Ovary (tissue), 9 donors: Measurements from ENCODE around the gene SETD7. TPM values are rescaled to one million over a fixed set of nuclear protein-coding genes. Genes with fewer than 3 reads are reported as not detected.

ENCODE experiments used
- DNase-seq, 5 donors: peaks; one replicate each; pipeline ENCODE4 v3.0.0-alpha.2; 2019 to 2020
- H3K27ac ChIP-seq, 2 donors: fragments of 200-600 bp; one replicate each; pipeline versions ENCODE4 v1.5.1 to v1.8.0; 2019 to 2022
- H3K27me3 ChIP-seq: fragments of 200-600 bp; one replicate; pipeline ENCODE4 v1.8.0; 2022
- H3K36me3 ChIP-seq: fragments of 200-600 bp; sonication (generic); one replicate; pipeline ENCODE4 v1.5.1; 2019
- H3K4me1 ChIP-seq: one replicate; pipeline ENCODE4 v1.8.1; 2013; ENCODE audit warnings: mild to moderate bottlenecking, moderate library complexity; ENCODE audit not compliant: insufficient read depth
- H3K4me3 ChIP-seq: fragments of 200-600 bp; sonication (generic); one replicate; pipeline ENCODE4 v1.5.1; 2017
- H3K9me3 ChIP-seq, 2 donors: fragments of 200-600 bp in 1 of 2; sonication (generic) in 1 of 2; one replicate each; pipeline versions ENCODE4 v1.5.1 to v1.8.1; 2013 to 2019; ENCODE audit warnings: mild to moderate bottlenecking in 1 of 2, moderate library complexity in 1 of 2
- CTCF ChIP-seq, 3 donors: fragments of 450-650 bp in 2 of 3; fragments of 200-600 bp in 1 of 3; IDR thresholded peaks; one replicate each; pipeline versions ENCODE4 v1.5.1 to v1.8.0; 2016 to 2022; ENCODE audit warnings: antibody characterized with exemption in 3 of 3, mild to moderate bottlenecking in 1 of 3
- EP300 ChIP-seq: sonication (generic); formaldehyde crosslinking; IDR thresholded peaks from one replicate; pipeline ENCODE4 v1.6.1; 2017; ENCODE audit warnings: antibody characterized with exemption
- POLR2A ChIP-seq: fragments of 450-650 bp; IDR thresholded peaks from one replicate; pipeline ENCODE4 v1.6.1; 2017; ENCODE audit warnings: antibody characterized with exemption, mild to moderate bottlenecking, moderate library complexity
- WGBS, 3 donors: extraction: QIAGEN DNeasy Blood & Tissue Kit in 1 of 3; methylation state at CpG; one replicate each; pipeline versions ENCODE4 v1.1.5 to v1.1.7; 2013 to 2017; 5-methylcytosine and 5-hydroxymethylcytosine counted together
- intact Hi-C, 4 donors: fragments of 100-400 bp; cut with DNase I; formaldehyde crosslinking; loops; one replicate each; pipeline versions ENCODE4 v1.11.0 to v1.15.1; 2022 to 2023
- polyA plus RNA-seq, 2 donors: library from polyadenylated mRNA; stranded (reverse); fragments of 200-250 nt in 1 of 2; fragments of 350-450 nt in 1 of 2; fragmentation: Illumina TruSeq in 1 of 2; extraction: RNeasy Lipid Tissue Mini Kit (QIAGEN cat#74804) in 1 of 2; gene quantifications; one replicate each; pipeline ENCODE4 v1.2.3, GENCODE V29; 2013 to 2014
- total RNA-seq, 7 donors: library from RNA; depleted of rRNA in 2 of 7; stranded (reverse); fragments of >200 nt in 2 of 7; fragmentation: NEBNext Ultra II Directional in 3 of 7; extraction: Animal tissue kit (Norgen Biotek cat#: 25700) in 3 of 7; gene quantifications; one replicate each; pipeline versions ENCODE4 v1.1.0 to v1.2.4, GENCODE V29; 2016 to 2023
- donor health status: DM: no; HTN: no; CAD: no; lungs with moderate emphysema.
- donor health status: DM: no; HTN: no; CAD: no.
- donor health status: Bipolar disorder and iron deficiency.
- donor health status: DM: yes; HTN: yes; CAD: no.
- donor health status: DM: no; HTN: no; CAD: no.
- donor health status: DM: yes; HTN: yes; CAD: no.

Gene SETD7
- total and polyA plus RNA-seq, 9 donors, result 14.3 to 52.4 (median 32.8) TPM

- DNase-seq, result no peak
- Histone ChIP-seq H3K27me3 (no peaks in the 10 kb centered on the region), H3K36me3 (no peaks in the 10 kb centered on the region), H3K9me3 (no peaks in the 10 kb centered on the region), H3K27ac (no peak overlapping the region), H3K4me3 (no peak overlapping the region), H3K4me1 (peaks cover 2% of the 10 kb centered on the region)
- TF ChIP-seq CTCF (IDR thresholded peaks at IDR 0.05), result no peak
- no peak for TF ChIP-seq POLR2A
- no peak for TF ChIP-seq EP300
- 71 to 80% (median 78%) methylated on average over 5 of the region's 5 CpGs for WGBS, 3 donors
- intact Hi-C loops, result no loop called here
These were observed 94.9 kb downstream of the SETD7 start for GRCh38 chr4:139461022-139461628.

GRCh38 chr4:139460565-139460964, 95.5 kb downstream of the SETD7 start:
- no peak for DNase-seq
- H3K27ac ChIP-seq, result no peak overlapping the region

GRCh38 chr4:139458999-139459398, 97.0 kb downstream of the SETD7 start:
- Histone ChIP-seq H3K9me3 (no peaks in the 10 kb centered on the region), H3K27me3 (no peaks in the 10 kb centered on the region), H3K27ac (no peak overlapping the region), H3K4me1 (peaks cover 7% of the 10 kb centered on the region), H3K36me3 (no peaks in the 10 kb centered on the region), H3K4me3 (no peak overlapping the region)
- intact Hi-C loops, result loop anchor here in 1 of 4 donors (10.0 kb wide), 1 partner anchor 154 kb away; the partner anchor contains the start of genes NAA15 and NDUFC1
- no peak for DNase-seq
- 80 to 87% (median 86%) methylated on average over 3 of the region's 3 CpGs for WGBS, 3 donors
- TF ChIP-seq EP300 (no peak), POLR2A (no peak), CTCF (IDR thresholded peaks at IDR 0.05) (no peak)

More at GRCh38 chr4:139460565-139460964, 95.5 kb downstream of the SETD7 start:
- TF ChIP-seq CTCF (IDR thresholded peaks at IDR 0.05), result no peak
- no peak for TF ChIP-seq EP300
- TF ChIP-seq POLR2A, result no peak
- Histone ChIP-seq H3K4me1 (peaks cover 4% of the 10 kb centered on the region), H3K4me3 (no peak overlapping the region), H3K27me3 (no peaks in the 10 kb centered on the region), H3K36me3 (no peaks in the 10 kb centered on the region), H3K9me3 (no peaks in the 10 kb centered on the region)
- WGBS, 3 donors, result 91 to 96% (median 96%) methylated on average over 3 of the region's 3 CpGs
- intact Hi-C loops, result no loop called here

GRCh38 chr4:139458543-139458942, 97.5 kb downstream of the SETD7 start:
- intact Hi-C loops, result loop anchor here in 1 of 4 donors (10.0 kb wide), 1 partner anchor 154 kb away; the partner anchor contains the start of genes NAA15 and NDUFC1
- Histone ChIP-seq H3K36me3 (no peaks in the 10 kb centered on the region), H3K9me3 (no peaks in the 10 kb centered on the region), H3K27ac (no peak overlapping the region), H3K4me3 (no peak overlapping the region), H3K27me3 (no peaks in the 10 kb centered on the region), H3K4me1 (peaks cover 7% of the 10 kb centered on the region)
- WGBS, 3 donors, result 91 to 98% (median 92%) methylated on average over 1 of the region's 1 CpG
- DNase-seq, result no peak
- TF ChIP-seq EP300 (no peak), POLR2A (no peak), CTCF (IDR thresholded peaks at IDR 0.05) (no peak)
